Measurements from ENCODE around the gene CDH13. TPM values are rescaled to one million over a fixed set of nuclear protein-coding genes. Genes with fewer than 3 reads are reported as not detected.

Gene CDH13
- total RNA-seq, 2 donors from 2014 or later, result 2.4 to 6.3 TPM

- Histone ChIP-seq H3K4me3 (no peak overlapping the region), H3K4me1 (no peaks in the 10 kb centered on the region), H3K36me3 (no peaks in the 10 kb centered on the region), H3K27me3 (no peaks in the 10 kb centered on the region), H3K27ac (no peak overlapping the region), H3K9ac (ENCODE audit: low read depth in 2 of 2, low read length in 2 of 2) (no peak overlapping the region), H3K9me3 (no peaks in the 10 kb centered on the region)
- TF ChIP-seq, protein P1, sequence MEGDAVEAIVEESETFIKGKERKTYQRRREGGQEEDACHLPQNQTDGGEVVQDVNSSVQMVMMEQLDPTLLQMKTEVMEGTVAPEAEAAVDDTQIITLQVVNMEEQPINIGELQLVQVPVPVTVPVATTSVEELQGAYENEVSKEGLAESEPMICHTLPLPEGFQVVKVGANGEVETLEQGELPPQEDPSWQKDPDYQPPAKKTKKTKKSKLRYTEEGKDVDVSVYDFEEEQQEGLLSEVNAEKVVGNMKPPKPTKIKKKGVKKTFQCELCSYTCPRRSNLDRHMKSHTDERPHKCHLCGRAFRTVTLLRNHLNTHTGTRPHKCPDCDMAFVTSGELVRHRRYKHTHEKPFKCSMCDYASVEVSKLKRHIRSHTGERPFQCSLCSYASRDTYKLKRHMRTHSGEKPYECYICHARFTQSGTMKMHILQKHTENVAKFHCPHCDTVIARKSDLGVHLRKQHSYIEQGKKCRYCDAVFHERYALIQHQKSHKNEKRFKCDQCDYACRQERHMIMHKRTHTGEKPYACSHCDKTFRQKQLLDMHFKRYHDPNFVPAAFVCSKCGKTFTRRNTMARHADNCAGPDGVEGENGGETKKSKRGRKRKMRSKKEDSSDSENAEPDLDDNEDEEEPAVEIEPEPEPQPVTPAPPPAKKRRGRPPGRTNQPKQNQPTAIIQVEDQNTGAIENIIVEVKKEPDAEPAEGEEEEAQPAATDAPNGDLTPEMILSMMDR (IDR thresholded peaks at IDR 0.05), result no peak
- intact Hi-C loops (cut with DNase I), result no loop called here
- DNase-seq, result no peak
Observed at GRCh38 chr16:82752172-82752571, 125.4 kb downstream of the CDH13 start.

- Histone ChIP-seq H3K4me1 (no peaks in the 10 kb centered on the region), H3K27ac (no peak overlapping the region), H3K9ac (ENCODE audit: low read depth in 2 of 2, low read length in 2 of 2) (no peak overlapping the region), H3K4me3 (no peak overlapping the region), H3K36me3 (no peaks in the 10 kb centered on the region), H3K27me3 (no peaks in the 10 kb centered on the region), H3K9me3 (no peaks in the 10 kb centered on the region)
- intact Hi-C loops (cut with DNase I), result no loop called here
- TF ChIP-seq, protein P1 (IDR thresholded peaks at IDR 0.05), result no peak
- DNase-seq, result no peak
Observed at GRCh38 chr16:82753821-82754220, 127.1 kb downstream of the CDH13 start.

GRCh38 chr16:82754716-82755513, 128.1 kb downstream of the CDH13 start:
- TF ChIP-seq, protein P1 (IDR thresholded peaks at IDR 0.05), result no peak
- Histone ChIP-seq H3K27me3 (no peaks in the 10 kb centered on the region), H3K4me3 (no peak overlapping the region), H3K4me1 (no peaks in the 10 kb centered on the region), H3K9ac (ENCODE audit: low read depth in 2 of 2, low read length in 2 of 2) (no peak overlapping the region), H3K36me3 (no peaks in the 10 kb centered on the region), H3K27ac (no peak overlapping the region), H3K9me3 (no peaks in the 10 kb centered on the region)
- DNase-seq, result no peak
- intact Hi-C loops (cut with DNase I), result no loop called here

GRCh38 chr16:82755570-82756282, 129.0 kb downstream of the CDH13 start:
- H3K36me3 ChIP-seq, result no peaks in the 10 kb centered on the region
- H3K4me3 ChIP-seq, result no peak overlapping the region
- no peak for DNase-seq
- no peaks in the 10 kb centered on the region for H3K27me3 ChIP-seq
- no peak overlapping the region for H3K9ac ChIP-seq (ENCODE audit: low read depth in 2 of 2, low read length in 2 of 2)
- H3K4me1 ChIP-seq, result no peaks in the 10 kb centered on the region
- intact Hi-C loops (cut with DNase I), result no loop called here
- TF ChIP-seq, protein P1 (IDR thresholded peaks at IDR 0.05), result no peak
- no peak overlapping the region for H3K27ac ChIP-seq
- no peaks in the 10 kb centered on the region for H3K9me3 ChIP-seq

DNA sequence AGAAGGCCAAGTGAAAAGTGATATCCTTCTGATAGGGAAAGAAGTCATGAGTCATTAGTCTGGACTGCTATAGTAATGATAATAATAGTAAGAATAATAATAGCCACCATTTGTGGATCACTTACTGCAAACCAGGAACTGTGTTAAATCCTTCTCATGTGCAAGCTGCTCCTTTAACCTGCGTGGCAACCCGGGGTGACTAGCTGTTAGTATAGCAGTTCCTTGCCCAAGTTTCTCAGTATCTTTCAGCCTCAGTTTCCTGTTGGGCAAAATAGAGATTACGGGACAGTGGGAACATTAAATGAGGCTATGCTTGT, 129.5 kb downstream of the CDH13 start:
- TF ChIP-seq, protein P1 (IDR thresholded peaks at IDR 0.05), result no peak
- no peaks in the 10 kb centered on the region for H3K4me1 ChIP-seq

More for the DNA sequence above, 129.5 kb downstream of the CDH13 start:
- H3K9me3 ChIP-seq, result no peaks in the 10 kb centered on the region
- no peaks in the 10 kb centered on the region for H3K27me3 ChIP-seq
- intact Hi-C loops (cut with DNase I), result no loop called here
- DNase-seq, result no peak
- no peak overlapping the region for H3K4me3 ChIP-seq
- no peak overlapping the region for H3K9ac ChIP-seq (ENCODE audit: low read depth in 2 of 2, low read length in 2 of 2)
- H3K36me3 ChIP-seq, result no peaks in the 10 kb centered on the region
- no peak overlapping the region for H3K27ac ChIP-seq
